Thyroid gland (tissue), 4 donors: ENCODE data around the gene RARA. TPM values are rescaled to one million over a fixed set of nuclear protein-coding genes. Genes with fewer than 3 reads are reported as not detected.

ENCODE experiments used
- DNase-seq, 2 donors: peaks; one replicate each; pipeline ENCODE4 v3.0.0-alpha.2; 2019
- H3K27ac ChIP-seq, 3 donors: fragments of 200-600 bp; sonication (generic); 1 replicate in 2 of 3; 2 replicates in 1 of 3; pipeline ENCODE4 v1.5.1; 2016 to 2019; ENCODE audit warnings: mild to moderate bottlenecking in 1 of 3, moderate library complexity in 1 of 3
- H3K27me3 ChIP-seq: fragments of 200-600 bp; sonication (generic); one replicate; pipeline ENCODE4 v1.5.1; 2019
- H3K36me3 ChIP-seq, 2 donors: fragments of 200-600 bp; sonication (generic); one replicate each; pipeline ENCODE4 v1.5.1; 2016 to 2019
- H3K4me1 ChIP-seq, 2 donors: fragments of 200-600 bp; sonication (generic); one replicate each; pipeline ENCODE4 v1.5.1; 2017 to 2019
- H3K4me3 ChIP-seq, 3 donors: fragments of 200-600 bp; sonication (generic); replicated peaks in 1 of 3; 1 replicate in 2 of 3; 2 replicates in 1 of 3; pipeline ENCODE4 v1.5.1; 2016; ENCODE audit warnings: mild to moderate bottlenecking in 1 of 3
- H3K9me3 ChIP-seq: fragments of 200-600 bp; sonication (generic); one replicate; pipeline ENCODE4 v1.5.1; 2017
- POLR2A ChIP-seq, 2 donors: fragments of 450-650 bp; IDR thresholded peaks; one replicate each; pipeline ENCODE4 v1.6.1; 2017; ENCODE audit warnings: antibody characterized with exemption in 2 of 2, mild to moderate bottlenecking in 2 of 2, moderate library complexity in 1 of 2
- WGBS, 2 donors: methylation state at CpG; one replicate each; pipeline ENCODE4 v1.1.5; 2017; 5-methylcytosine and 5-hydroxymethylcytosine counted together
- intact Hi-C: fragments of 100-400 bp; cut with DNase I; formaldehyde crosslinking; loops from one replicate; pipeline ENCODE4 v1.15.1; 2023
- total RNA-seq, 4 donors: library from RNA; depleted of rRNA; stranded (reverse); fragments of >200 nt; gene quantifications; one replicate each; pipeline ENCODE4 v1.2.3, GENCODE V29; 2016
- TF ChIP-seq, protein P1 (sequence below), 6 experiments: fragments of 200-600 bp in 3 of 6; fragments of 450-650 bp in 3 of 6; sonication (generic) in 3 of 6; IDR thresholded peaks; one replicate each; pipeline ENCODE4 v1.5.1; 2016 to 2019; ENCODE audit warnings: antibody characterized with exemption in 6 of 6, mild to moderate bottlenecking in 2 of 6, inconsistent platforms in 1 of 6, moderate library complexity in 1 of 6

RARA gene
- total RNA-seq, 4 donors from 2014 or later, result 20.0 to 60.9 (median 35.2) TPM

DNA sequence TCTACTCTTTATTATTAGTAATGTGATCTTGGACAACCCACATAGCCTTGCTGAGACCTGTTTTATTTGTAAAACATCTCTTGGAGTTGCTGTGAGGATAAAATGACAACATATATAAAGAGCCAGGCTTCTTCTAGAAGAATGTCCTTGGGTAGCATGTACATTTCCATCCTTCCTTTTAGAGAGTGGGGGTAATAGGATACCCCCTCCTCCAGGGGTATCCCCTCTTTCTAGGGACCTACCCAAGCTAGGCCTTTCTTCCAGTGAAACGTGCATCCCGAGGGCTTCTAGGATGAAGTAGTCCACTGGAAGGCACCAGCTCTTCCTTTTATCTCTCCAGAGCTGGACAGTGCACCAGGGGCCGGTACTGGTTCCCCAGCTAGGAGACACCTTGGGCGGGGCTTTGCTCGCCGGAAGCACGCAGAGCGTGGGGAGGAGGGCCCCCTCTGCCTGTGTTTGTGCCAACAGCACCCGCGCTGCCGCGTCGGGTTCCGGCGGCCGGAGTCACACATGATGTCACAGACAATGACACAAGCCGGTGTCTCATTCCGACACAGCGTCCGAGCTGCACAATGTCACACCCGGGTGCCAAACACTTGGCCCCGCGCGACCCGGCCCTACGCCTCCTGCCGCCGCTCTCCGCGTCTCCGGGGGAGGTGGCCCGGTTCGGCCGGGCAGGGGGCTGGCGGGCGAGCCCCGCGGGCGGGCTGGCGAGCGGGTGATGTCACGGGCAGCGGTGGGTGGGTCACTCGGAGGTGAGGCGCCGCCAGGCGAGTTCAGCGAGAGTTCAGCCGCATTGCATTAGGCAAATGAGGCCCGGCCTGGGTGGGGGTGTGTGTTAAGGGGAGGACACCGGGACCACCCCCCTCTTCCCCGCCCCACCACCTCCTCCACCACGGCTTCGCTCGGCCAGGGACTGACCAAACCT lies 32.2 kb downstream of the RARA start:
- no peaks in the 10 kb centered on the region for H3K27me3 ChIP-seq
- peaks cover 27 to 78% of the 10 kb centered on the region in 2 donors for H3K4me1 ChIP-seq
- H3K9me3 ChIP-seq, result no peaks in the 10 kb centered on the region
- peak overlapping the region; percentile 85 to 95 (median 88) for H3K27ac ChIP-seq
- no peaks in the 10 kb centered on the region for H3K36me3 ChIP-seq
- WGBS, 2 donors, result 0% methylated on average over 2 to 20 of the region's 55 CpGs
- peak; percentile 93 to 94 for DNase-seq
- H3K4me3 ChIP-seq, result peak overlapping the region; percentile 64 to 97 (median 76)
- intact Hi-C loops, result no loop called here
- TF ChIP-seq, protein P1, sequence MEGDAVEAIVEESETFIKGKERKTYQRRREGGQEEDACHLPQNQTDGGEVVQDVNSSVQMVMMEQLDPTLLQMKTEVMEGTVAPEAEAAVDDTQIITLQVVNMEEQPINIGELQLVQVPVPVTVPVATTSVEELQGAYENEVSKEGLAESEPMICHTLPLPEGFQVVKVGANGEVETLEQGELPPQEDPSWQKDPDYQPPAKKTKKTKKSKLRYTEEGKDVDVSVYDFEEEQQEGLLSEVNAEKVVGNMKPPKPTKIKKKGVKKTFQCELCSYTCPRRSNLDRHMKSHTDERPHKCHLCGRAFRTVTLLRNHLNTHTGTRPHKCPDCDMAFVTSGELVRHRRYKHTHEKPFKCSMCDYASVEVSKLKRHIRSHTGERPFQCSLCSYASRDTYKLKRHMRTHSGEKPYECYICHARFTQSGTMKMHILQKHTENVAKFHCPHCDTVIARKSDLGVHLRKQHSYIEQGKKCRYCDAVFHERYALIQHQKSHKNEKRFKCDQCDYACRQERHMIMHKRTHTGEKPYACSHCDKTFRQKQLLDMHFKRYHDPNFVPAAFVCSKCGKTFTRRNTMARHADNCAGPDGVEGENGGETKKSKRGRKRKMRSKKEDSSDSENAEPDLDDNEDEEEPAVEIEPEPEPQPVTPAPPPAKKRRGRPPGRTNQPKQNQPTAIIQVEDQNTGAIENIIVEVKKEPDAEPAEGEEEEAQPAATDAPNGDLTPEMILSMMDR (IDR thresholded peaks at IDR 0.05), result no peak
- peak in 1 of 2 donors; percentile 73 for TF ChIP-seq POLR2A (IDR thresholded peaks at IDR 0.05)

DNA sequence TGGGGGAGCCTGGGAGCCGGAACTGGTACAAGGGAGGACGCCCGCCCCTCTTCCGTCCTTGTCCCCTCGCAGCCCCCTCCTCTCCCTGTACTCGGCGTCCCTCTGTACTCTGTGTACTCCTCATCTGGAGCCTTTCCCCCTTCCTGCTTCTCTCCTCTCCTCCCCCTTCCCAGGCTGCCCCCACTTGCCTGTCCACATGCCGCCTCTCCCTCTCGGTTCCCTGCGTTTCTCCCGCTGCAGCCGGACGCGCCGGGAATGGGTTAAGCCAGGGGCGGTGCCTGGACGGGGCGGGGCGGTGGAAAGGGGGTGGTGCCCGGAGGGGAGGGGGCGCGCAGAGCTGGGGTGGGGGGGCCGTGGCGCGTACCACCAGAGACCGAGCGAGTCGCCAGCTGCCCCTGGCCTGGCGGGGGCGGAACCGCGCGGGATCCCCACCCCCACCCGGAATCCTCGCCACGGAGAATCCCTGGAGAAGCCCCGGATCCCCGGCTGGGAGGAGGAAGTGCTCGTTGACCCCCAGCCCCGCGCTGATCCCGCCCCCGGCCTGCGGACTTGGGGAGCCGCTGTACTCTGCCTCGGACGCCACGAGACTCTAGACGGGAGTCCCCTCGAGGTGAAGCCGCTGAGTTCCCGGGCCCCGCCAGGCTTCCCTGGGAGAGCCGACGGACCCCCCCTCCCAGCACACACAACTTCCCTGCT lies 33.0 kb downstream of the RARA start:
- Histone ChIP-seq H3K27ac (peak overlapping the region; percentile 85 to 95 (median 88)), H3K27me3 (no peaks in the 10 kb centered on the region), H3K9me3 (no peaks in the 10 kb centered on the region), H3K4me3 (peak overlapping the region; percentile 64 to 97 (median 76)), H3K4me1 (peaks cover 35 to 78% of the 10 kb centered on the region in 2 donors), H3K36me3 (no peaks in the 10 kb centered on the region)
- intact Hi-C loops, result no loop called here
- DNase-seq, result peak; percentile 81
- WGBS, 2 donors, result 0 to 1% methylated on average over 16 to 17 of the region's 55 CpGs
- no peak for TF ChIP-seq POLR2A (IDR thresholded peaks at IDR 0.05)
- TF ChIP-seq, protein P1 (IDR thresholded peaks at IDR 0.05), result no peak

DNA sequence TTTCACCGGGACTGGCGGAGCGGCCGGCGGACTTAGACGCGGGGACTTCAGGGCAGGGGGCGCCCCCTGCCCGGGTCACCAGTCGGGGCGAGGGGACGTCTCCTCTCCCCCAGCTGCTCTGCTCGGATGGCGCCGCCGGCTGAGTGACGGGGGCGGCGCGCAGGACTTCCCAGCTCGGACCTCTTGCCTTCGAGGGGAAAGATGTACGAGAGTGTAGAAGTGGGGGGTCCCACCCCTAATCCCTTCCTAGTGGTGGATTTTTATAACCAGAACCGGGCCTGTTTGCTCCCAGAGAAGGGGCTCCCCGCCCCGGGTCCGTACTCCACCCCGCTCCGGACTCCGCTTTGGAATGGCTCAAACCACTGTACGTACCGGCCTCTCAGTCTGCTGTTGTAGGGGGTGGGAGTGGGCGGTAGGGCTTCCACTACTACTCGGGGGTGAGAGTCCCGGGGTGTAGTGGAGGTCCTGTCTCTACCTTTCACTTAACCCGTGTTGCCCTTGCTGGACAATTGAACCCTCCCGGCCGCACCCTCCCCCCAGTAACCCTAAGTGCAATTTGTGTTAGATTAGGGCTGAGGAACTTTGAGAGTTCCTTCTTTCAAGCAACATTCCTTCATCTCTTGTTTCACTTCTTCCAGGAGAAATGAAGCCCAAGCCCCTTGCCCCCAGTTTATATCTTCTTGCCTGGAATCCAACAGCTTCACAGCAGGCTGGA lies 33.7 kb downstream of the RARA start:
- intact Hi-C loops, result no loop called here
- 9 to 24% methylated on average over 13 to 14 of the region's 38 CpGs for WGBS, 2 donors
- no peak for TF ChIP-seq POLR2A (IDR thresholded peaks at IDR 0.05)
- TF ChIP-seq, protein P1 (IDR thresholded peaks at IDR 0.05), result no peak
- Histone ChIP-seq H3K4me3 (peak overlapping the region; percentile 64 to 97 (median 76)), H3K27me3 (no peaks in the 10 kb centered on the region), H3K27ac (peak overlapping the region; percentile 85 to 95 (median 88)), H3K36me3 (no peaks in the 10 kb centered on the region), H3K9me3 (no peaks in the 10 kb centered on the region), H3K4me1 (peaks cover 43 to 78% of the 10 kb centered on the region in 2 donors)
- DNase-seq, result peak in 1 of 2 donors; percentile 40

DNA sequence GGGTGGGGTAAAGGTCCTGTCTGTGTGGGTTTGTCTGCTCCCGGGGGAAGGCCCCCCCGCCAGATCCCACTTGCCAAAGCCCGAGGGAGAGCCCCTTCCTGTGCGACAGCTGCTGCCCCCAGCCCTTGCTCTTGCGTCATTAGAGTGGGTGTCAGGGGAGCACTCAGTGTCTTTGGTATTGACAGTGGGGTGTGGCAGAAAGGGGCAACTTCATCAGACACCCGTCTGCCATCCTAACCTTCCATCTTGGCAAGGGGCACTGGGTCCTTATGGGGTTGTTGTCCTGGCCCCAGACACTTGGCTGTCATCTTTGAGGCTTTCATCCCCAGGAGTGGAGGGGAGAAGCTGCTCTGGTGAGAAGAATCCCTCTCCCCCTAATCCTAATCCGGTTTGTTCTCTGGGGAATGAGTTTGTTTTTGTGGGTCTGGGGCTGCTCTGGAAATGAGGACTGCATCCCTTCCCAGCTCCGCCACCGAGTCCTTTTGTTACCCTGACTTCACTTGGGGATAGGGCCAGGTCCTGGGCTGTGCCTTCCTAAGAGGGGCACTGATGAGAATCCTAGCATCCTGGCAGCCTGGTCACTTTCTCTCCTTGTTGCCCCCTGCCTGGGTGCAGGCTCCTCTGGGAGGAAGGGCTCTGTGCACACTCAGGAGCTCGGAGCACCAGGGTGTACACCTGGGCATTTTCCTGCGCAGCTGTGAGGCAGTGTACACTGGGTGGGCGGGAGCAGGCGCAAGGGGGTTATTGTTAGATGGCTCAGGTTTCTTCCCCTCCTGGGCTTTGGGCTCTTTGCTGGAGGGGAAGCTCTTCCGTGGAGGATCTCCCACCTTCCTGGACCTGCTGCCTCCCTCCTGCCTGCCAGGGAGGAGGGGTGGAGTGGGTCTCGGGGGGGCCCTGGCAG lies 34.5 kb downstream of the RARA start:
- Histone ChIP-seq H3K27me3 (no peaks in the 10 kb centered on the region), H3K4me1 (peaks cover 51 to 80% of the 10 kb centered on the region in 2 donors), H3K36me3 (no peaks in the 10 kb centered on the region), H3K9me3 (no peaks in the 10 kb centered on the region), H3K27ac (peak overlapping the region; percentile 85 to 95 (median 88)), H3K4me3 (peak overlapping the region; percentile 64 to 97 (median 76))
- DNase-seq, result no peak
- no peak for TF ChIP-seq POLR2A (IDR thresholded peaks at IDR 0.05)
- TF ChIP-seq, protein P1 (IDR thresholded peaks at IDR 0.05), result no peak
- 47 to 54% methylated on average over 11 to 14 of the region's 15 CpGs for WGBS, 2 donors
- intact Hi-C loops, result loop anchor here (2.0 kb wide), 1 partner anchor 31 kb away; no protein-coding TSS in a partner anchor
